ENCODE data around the gene RHBDD1.

- TF ChIP-seq CTCF (IDR thresholded peaks at IDR 0.05): no peak
- no peak for TF ChIP-seq POLR2A (IDR thresholded peaks at IDR 0.05)
These were observed 200.0 kb downstream of the RHBDD1 start for GRCh38 chr2:227035711-227036367.
